ENCODE results near the gene PTH1R.

DNA sequence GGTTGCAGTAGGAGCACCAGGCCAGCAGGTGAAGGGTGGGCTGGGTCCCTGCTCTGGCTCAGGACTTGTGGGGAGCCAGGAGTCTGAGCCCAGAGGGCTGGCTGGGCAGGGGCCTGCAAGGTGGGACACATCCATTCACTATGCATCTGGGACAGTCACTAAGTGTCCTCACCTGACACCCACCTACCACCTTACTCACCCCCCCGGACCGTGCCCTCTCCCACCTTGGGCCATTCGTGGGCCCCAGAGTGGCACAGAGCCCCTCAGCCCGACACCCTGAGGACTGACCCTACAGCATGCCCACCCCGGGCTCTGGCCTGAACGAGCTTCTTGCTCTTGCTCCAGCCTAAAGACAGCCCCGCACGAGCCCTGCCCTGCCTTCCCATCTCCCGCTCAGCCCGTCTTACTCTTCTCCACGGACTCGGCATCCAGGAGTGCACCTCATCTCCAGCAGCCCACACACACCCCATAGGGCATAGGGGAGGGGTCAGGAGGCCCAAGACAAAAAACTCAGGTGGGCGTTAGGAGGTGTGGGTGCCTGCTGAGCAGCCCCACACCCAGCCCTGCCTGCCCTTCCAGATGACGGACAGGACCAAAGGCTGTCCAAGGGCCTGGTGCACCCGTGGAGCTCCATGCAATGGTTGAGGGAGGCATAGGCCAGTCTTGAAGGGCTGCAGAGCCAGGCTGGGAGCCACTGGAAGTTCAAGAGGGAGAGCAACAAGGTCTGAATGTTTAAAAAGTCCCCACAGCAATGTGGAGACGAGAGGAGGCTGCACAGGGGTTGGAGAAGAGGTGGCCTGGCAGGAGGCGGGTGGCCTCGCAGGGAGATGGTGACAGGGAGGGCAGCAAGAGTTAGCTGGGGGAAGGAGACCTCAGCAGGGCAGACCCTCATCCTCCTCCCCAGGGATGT lies 27.0 kb downstream of the PTH1R start:
- no peak for TF ChIP-seq POLR2A (IDR thresholded peaks at IDR 0.05)
- TF ChIP-seq, protein P1, sequence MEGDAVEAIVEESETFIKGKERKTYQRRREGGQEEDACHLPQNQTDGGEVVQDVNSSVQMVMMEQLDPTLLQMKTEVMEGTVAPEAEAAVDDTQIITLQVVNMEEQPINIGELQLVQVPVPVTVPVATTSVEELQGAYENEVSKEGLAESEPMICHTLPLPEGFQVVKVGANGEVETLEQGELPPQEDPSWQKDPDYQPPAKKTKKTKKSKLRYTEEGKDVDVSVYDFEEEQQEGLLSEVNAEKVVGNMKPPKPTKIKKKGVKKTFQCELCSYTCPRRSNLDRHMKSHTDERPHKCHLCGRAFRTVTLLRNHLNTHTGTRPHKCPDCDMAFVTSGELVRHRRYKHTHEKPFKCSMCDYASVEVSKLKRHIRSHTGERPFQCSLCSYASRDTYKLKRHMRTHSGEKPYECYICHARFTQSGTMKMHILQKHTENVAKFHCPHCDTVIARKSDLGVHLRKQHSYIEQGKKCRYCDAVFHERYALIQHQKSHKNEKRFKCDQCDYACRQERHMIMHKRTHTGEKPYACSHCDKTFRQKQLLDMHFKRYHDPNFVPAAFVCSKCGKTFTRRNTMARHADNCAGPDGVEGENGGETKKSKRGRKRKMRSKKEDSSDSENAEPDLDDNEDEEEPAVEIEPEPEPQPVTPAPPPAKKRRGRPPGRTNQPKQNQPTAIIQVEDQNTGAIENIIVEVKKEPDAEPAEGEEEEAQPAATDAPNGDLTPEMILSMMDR (IDR thresholded peaks at IDR 0.05) = no peak

All from esophagus squamous epithelium (tissue), 4 donors.